Fibroblast of lung (primary cell): ENCODE data around the gene MEI4.

ENCODE experiments used
- CTCF ChIP-seq, 2 donors: IDR thresholded peaks in 1 of 2; conservative IDR thresholded peaks in 1 of 2; 1 replicate in 1 of 2; 2 replicates in 1 of 2; pipeline ENCODE4 v1.5.1; 2011 to 2012; ENCODE audit warnings: low read length in 2 of 2, control low read depth in 1 of 2, inconsistent platforms in 1 of 2, low read depth in 1 of 2, mild to moderate bottlenecking in 1 of 2
- EZH2 ChIP-seq: IDR thresholded peaks from 2 replicates; pipeline ENCODE4 v1.5.1; 2012; ENCODE audit warnings: low read length, control low read depth, mild to moderate bottlenecking; ENCODE audit errors: missing control alignments

GRCh38 chr6:77825204-77825603, 172.4 kb downstream of the MEI4 start:
- TF ChIP-seq CTCF (conservative IDR thresholded peaks at IDR 0.05 in 1 of 2, IDR thresholded peaks at IDR 0.05 in 1 of 2; ENCODE audit: low read depth in 1 of 2, low read length in 2 of 2) (no peak), EZH2 (no peak)
